Endometrium (tissue), 2 donors: Measurements from ENCODE around the gene SELENOM.
"Not testable (repeated sequence)": the region's sequence is repeated elsewhere in the genome, so short reads cannot be mapped to it uniquely, and the experiment has no call there.

Source experiments
- FAIRE-seq: peaks from 2 replicates; lab custom pipeline; 2012; peaks lifted over from hg19 to GRCh38; lab: Jason Lieb, UNC
- donor health status: control.
- donor health status: control.

The SELENOM gene

DNA sequence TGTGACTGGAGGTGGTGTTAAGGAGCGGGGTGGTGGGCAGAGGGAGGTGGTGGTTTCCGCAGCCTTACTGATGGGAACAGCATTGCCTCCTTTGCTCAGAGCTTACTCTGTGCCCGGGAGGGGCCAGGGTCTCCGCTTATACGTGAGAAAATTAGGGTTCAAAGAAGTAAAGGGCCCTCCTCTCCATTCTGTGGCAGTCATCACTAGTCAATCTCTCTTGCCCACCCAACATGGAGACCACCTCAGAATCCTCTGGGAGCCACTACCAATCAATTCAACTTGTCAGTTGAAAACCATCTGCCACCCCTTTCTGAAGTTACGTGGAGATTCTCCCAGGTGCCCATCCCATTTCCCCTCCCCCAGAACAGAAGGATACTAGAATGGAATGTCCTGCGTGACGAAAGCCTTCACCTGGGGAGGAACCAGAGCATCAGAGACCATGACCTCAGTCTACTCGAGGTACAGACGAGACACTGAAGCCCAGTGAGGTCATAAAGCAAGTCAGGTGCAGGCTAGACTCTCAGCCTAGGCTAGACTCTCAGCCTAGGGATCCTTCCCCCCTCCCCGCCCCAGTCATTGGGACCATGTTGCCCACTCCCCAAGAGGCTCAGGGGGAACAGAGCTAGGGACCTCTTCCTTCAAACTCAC, 2.0 kb downstream of the SELENOM start:
- no peak for FAIRE-seq

GRCh38 chr22:31104869-31105268, 2.5 kb downstream of the SELENOM start:
- FAIRE-seq = no peak

DNA sequence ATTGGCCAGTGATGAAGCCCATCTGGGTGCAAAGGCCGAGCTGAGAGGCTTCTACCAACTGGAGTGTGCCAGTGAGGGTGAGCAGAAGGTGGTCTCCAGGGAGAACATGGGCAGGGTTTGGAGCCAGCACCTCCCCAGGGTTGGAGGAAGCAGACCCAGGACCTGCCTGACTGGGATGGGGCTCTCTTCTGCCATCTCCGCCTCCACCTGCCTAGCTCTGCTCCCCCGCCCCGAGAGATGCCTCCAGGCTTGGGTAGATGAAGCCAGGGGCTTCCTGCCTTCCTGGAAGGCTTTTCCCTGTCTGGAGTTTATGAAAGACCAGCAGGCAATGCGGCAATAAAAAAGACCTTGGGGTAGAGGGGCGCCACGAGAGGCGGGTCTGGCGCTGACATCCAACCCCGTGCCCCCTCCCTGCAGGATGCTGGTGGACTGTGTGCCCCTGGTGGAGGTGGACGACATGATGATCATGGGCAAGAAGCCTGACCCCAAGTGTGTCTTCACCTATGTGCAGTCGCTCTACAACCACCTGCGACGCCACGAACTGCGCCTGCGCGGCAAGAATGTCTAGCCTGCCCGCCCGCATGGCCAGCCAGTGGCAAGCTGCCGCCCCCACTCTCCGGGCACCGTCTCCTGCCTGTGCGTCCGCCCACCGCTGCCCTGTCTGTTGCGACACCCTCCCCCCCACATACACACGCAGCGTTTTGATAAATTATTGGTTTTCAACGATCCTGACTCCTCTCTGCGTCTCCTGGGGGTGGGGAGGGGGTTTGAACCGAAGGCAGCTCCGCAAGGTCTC, 3.3 kb downstream of the SELENOM start:
- no peak for FAIRE-seq

GRCh38 chr22:31103111-31103510, 4.3 kb downstream of the SELENOM start:
- FAIRE-seq = no peak

DNA sequence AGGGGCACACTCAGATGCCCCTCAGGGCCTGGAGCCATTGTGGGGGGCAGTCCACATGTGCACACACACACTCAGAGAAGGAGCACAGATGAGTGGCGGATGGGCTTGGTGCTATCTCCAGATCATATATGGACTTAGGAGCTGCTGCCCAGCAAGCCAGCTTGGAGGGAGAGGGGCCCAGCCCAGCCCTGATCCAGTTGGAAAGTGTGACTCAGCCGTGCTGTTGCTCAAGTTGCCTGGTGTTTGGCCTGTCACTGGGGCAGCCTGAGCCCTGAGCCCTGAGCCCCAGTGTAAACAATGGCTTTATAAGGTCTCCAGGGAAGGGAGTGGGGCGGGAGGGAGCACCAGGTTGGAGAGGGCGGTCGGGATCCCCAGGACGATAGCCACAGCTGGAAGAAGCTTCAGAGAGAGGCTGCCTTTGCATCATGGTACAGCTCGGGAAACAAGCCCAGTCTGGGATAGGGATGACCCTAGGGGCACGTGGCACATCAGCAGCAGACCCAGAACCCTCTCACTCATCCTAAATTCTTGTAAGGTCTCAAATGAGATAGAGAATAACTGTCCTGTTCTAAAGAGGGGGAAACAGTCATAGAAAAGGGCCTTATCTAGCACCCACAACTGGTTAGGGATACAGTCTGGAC, 4.8 kb downstream of the SELENOM start:
- no peak for FAIRE-seq

GRCh38 chr22:31100762-31101525, 6.4 kb downstream of the SELENOM start:
- FAIRE-seq = no peak

DNA sequence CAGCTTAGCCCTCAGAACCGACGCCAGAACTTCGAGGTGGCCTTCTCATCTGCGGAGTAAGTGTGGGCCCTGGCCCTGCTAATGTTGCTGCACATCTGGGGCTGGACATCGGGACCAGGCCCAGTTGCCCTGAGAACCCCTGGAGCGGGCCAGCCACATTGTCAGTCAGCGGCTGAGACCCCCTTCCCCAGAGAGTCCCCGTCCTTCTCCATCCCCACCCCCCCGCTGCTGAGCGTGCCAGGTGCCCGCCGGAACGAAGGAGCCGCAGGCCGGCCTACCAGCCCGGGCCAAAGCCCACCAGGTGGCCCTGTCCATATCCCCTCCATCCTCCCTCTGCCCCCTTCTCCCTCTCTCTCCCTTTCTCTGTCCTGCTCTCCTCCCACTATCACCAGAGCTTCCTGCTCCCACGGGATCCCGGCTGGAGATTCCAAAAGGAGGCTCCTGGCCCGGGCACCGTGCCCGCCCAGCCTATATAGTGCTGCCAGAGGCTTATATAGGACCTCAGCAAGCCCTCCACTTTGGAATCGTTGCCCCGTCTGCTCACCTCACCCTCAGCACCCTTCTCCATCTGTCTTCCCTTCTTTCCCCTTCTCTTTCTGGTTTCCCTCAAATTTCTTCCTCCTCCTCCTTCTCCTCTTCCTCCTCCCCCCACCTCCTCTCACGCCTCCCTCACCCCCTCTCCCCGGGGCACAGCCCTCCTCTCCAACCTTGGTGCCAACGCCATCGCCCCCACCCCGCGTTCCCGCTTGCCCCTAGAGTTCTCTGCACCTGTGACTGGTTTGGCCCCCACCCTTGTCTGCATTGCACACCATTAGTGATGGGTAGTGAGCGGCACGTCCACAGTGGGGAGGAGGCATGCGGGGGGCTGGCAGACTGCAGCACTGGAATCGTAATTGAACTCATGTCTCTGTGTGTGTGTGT, 7.3 kb downstream of the SELENOM start:
- no peak for FAIRE-seq

GRCh38 chr22:31099386-31099785, 8.0 kb downstream of the SELENOM start:
- no peak for FAIRE-seq

GRCh38 chr22:31098632-31099110, 8.7 kb downstream of the SELENOM start:
- no peak for FAIRE-seq

GRCh38 chr22:31097941-31098631, 9.3 kb downstream of the SELENOM start:
- FAIRE-seq = no peak

GRCh38 chr22:31097539-31097938, 9.8 kb downstream of the SELENOM start:
- FAIRE-seq = not testable (repeated sequence)

DNA sequence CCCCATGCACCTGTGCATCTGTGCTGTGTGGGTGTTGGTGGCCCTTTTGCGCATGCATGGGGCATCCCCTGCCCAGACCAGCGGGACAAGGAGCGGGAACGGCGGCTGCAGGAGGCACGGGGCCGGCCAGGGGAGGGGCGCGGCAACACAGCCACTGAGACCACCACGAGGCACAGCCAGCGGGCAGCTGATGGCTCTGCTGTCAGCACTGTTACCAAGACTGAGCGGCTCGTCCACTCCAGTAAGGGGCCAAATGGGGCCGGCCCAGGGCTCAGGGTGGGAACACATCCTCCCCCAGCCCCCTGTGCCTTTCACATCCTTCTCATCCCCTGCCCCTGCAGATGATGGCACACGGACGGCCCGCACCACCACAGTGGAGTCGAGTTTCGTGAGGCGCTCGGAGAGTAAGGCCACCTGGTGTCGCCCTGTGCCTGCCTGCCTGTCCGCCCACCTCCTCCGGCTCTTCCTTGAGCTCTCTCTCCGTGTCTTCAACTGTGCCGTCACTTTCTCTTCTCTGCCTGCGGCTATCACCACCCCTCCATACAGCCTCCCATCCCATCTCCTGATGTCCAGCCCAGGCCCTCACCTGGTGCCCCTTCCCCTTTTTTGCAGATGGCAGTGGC, 10.6 kb downstream of the SELENOM start:
- no peak for FAIRE-seq

DNA sequence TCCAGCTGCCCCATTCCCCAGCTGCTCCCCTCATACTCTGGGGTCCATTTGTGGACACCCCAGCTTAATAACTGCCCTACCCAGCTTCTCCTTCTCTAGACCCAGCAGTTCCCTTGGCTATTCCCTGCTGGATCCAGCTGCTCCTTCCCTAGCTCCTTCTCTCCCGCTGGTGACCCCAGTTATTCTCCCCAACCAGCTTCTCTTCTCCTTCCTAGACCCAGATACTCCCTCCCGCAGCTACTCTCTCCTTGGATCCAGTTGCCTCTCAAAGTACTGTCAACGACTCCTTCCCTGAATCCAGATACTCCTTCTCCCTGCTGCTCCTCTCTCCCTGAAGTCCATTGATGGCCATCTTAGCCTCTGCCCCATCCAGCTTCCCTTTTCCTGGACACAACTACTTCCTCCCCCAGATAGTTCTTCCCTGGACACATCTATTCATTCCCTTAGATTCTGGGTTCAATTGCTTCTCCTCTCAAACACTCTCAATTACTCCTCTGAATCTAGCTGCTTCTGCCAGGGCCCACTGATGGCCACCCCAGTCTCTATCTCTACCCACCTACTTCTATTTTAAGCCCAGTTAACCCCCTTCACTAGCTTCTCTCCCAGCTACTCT, 11.6 kb downstream of the SELENOM start:
- FAIRE-seq = no peak

DNA sequence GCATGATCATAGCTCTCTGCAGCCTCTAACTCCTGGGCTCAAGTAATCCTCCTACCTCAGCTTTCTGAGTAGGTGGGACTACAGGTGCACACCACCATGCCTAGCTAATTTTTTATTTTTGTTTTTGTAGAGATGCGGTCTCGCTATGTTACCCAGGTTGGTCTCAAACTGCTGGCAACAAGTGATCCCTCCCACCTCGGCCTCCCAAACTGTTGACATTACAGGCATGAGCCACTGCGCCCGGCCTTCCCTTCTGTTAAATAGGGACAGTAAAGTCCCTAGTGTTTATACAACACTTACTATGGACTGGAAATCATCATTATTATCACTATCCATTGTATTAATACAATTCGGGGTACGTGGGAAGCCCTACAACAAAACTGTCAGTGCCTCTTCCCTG, 12.6 kb downstream of the SELENOM start:
- FAIRE-seq = no peak

DNA sequence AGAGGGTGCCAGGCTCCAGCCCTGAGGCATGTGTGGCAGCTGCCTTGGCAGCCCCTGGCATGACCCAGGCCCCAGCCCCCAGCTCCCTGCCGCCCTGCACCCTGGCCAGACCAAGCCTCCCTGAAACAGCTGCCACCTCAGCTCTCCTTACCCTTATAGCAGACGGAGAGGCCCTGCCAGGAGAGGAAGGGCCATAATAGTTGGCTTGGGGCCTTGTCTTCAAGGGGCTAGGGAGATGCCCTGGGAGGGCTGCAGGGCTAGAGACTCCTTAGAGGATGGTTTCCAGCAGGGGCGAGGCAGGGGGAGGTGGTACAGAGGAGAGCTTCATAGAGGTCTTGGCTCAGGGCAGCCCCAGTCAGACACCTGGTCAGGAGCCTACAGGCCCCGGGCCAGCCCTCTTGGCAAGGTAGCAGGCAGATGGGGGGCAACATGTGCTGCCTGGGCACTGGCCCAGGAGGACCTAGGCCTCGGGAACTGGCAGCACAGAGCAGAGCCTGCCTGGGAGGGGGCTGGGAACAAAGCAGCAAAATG, 13.3 kb downstream of the SELENOM start:
- FAIRE-seq = no peak

DNA sequence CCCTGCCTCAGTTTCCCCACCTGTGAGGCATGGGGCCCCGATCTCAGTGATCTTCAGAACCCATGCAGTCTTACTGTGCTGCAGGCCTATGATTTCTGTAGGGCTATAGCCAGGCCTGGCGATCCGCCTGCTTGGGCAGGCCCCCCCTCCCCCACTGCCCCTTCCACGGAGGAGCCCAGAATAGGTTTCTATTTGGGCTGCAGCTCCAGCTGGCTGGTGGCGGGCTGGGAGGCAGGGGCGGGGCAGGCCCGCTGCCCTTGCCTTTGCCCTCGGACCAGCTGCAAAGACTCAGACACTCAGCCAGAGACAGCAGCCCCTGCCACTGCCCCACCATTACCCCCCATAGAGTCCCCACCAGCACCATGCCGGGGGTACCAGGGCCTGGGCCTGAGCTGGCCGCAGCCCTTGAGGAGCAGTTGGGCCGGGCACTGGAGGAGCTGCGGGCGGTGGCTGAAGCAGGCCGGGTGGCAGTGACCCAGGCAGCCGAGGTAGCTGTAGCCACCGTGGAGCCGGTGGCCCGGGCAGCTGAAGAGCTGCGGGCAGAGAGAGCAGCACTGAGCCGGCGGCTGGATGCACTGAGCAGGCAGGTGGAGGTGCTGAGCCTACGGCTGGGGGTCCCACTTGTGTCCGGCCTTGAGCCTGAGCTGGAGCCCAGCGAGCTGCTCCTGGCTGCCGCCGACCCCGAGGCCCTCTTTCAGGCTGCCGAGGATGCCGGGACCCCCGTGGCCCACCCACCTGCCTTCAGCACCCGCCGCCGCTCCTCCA, 14.1 kb downstream of the SELENOM start:
- FAIRE-seq = no peak

GRCh38 chr22:31092161-31092560, 15.2 kb downstream of the SELENOM start:
- no peak for FAIRE-seq

DNA sequence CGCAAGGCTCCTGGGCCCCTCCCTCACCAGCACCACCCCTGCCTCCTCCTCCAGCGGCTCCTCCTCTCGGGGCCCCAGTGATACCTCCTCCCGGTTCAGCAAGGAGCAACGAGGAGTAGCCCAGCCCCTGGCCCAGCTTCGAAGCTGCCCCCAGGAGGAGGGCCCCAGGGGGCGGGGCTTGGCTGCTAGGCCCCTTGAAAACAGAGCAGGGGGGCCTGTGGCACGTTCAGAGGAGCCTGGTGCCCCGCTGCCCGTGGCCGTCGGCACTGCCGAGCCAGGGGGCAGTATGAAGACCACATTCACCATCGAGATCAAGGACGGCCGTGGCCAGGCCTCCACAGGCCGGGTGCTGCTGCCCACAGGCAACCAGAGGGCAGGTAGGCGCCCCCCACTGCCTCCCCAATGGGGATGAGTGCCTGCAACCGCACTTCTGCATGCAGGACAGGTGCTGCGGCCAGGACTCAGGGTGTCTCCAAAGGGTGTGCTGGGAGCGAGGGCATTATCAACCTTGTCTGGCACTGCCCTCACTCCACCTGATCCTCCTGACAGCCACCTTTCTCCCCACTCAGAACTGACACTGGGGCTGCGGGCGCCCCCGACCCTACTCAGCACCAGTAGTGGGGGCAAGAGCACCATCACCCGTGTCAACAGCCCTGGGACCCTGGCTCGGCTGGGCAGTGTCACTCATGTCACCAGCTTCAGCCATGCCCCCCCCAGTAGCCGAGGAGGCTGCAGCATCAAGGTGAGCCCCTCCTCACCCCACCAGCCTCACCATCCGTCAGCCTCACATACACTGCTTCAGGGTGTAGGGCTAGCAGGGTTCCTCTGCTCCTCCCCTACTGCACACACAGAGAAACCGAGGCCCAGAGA, 16.0 kb downstream of the SELENOM start:
- FAIRE-seq = no peak
